HG03060 (cell line): Measurements from ENCODE around the gene PRL.

Experiments
- ATAC-seq: cut with Tn5 transposase; IDR thresholded peaks from one replicate; pipeline ENCODE4 v1.9.1; 2021; ENCODE audit warnings: low read depth, moderate number of reproducible peaks; ENCODE audit not compliant: unreplicated experiment

Gene PRL

GRCh38 chr6:22296067-22296466 is 769 bp downstream of the PRL start:
- no peak for ATAC-seq

GRCh38 chr6:22295145-22295544 is 1.7 kb downstream of the PRL start:
- no peak for ATAC-seq

DNA sequence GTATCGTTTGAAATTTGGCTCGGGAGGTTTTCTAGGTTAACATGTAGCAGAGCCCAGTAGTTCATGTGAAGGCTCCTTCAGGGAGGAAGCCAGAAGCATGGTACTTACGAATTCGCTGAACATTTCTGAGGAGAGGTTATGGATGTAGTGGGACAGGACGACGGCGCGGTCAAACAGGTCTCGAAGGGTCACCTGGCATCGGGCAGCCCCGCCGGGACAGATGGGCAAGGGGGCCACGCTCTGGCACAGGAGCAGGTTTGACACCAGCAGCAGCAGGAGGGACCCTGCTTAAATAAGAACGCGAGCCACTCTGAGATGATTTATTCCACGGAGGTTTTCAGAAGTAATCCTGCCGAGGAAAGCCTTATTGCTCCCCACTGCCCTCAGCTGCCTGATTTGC is 2.5 kb downstream of the PRL start:
- ATAC-seq, result no peak

GRCh38 chr6:22290045-22290444 is 6.8 kb downstream of the PRL start:
- ATAC-seq, result no peak

DNA sequence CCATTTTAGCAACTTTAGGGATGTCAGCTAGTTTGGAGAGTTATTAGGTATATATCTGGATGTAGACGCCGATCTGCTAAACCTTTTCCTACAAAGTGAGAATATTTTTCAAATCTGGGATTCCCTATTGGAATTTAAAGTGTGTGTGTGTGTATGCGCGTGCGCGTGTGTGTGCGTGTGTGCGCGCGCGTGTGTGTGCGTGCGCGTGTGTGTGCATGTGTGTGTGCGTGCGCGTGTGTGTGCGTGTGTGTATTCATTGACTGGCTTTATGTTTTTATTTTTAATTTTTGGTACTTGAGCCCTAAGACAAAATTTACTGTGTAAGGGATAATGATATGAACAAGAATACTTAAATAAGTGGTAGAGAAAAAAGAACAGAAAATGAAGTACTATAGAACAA is 8.1 kb downstream of the PRL start:
- no peak for ATAC-seq

DNA sequence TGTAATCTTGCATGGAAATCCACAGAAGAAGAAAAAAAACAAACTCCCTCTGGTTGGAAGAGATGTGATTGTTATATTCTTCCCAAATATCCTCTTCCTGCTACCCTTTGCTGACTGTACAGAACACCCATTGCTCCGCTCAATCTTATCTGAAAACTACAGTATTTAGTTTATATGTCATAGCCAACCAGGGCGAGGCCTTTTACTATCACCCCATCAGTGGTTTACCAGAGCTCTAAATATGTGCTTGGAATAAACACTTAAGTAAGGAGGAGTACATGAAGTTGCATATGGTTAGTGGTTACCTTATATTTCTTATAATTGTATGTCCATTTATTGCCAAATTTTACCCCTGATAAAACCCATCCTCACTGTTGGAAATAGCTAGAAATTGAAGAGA is 12.2 kb downstream of the PRL start:
- ATAC-seq, result no peak

DNA sequence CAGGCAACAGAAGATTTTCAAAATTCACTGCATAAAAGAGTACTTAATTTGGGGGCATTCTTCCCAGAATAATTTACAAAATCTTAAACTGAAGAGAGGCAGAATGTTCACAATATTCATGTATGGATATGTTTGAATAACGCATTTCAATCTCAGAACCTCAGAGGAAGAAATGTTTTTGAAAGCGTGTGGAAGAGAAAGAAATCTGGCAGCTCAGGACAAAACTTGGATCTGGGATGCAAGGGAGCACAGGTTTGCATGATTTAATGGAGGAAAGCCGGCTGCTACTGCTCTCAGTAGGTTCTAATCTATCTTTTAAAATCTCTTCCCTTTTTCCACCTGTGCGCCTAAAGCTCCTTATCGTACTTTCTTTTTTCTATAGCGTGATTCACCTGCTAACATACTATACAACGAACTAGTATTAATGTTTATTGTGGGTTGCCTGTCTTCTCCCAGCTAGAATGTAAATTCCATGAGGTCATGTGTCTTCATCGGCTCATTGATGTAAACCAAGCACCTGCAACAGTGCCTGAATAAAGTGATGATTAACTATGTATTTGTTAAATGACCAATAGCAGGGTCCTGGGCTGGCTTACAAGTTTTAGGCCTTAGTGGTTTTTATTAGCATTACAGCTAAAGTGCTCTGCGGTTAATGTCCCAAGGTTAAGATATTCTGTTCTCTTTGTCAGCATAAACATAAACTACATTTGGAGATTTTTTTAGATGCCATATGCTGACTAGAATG is 15.3 kb downstream of the PRL start:
- ATAC-seq, result no peak

DNA sequence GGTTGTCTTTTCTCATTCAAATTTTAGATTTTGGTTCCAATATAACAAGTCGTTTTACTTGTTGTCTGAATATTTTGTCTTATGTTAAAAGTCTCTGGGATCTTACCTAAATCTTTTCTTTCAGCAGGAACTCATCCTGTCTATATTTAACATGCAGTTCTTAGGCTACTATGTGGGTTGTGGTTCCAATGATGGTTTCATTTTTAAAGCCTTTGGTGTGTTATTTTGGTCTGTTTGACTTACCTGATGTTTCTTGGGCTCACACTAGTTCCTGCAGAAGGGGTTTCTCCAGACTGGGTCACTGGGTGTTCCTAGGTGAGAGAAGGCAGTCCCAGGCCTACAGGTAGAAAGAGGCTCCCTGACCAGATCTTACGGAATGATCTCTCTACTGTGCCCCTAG is 17.4 kb downstream of the PRL start:
- no peak for ATAC-seq

GRCh38 chr6:22271081-22271480 is 25.8 kb downstream of the PRL start:
- ATAC-seq, result no peak

- no peak for ATAC-seq
Observed at GRCh38 chr6:22263748-22264147, 33.1 kb downstream of the PRL start.

GRCh38 chr6:22254886-22255285 is 42.0 kb downstream of the PRL start:
- ATAC-seq, result no peak

GRCh38 chr6:22253955-22254655 is 42.7 kb downstream of the PRL start:
- no peak for ATAC-seq

GRCh38 chr6:22251348-22251747 is 45.5 kb downstream of the PRL start:
- no peak for ATAC-seq

- ATAC-seq, result no peak
Observed at GRCh38 chr6:22250486-22250885, 46.4 kb downstream of the PRL start.

DNA sequence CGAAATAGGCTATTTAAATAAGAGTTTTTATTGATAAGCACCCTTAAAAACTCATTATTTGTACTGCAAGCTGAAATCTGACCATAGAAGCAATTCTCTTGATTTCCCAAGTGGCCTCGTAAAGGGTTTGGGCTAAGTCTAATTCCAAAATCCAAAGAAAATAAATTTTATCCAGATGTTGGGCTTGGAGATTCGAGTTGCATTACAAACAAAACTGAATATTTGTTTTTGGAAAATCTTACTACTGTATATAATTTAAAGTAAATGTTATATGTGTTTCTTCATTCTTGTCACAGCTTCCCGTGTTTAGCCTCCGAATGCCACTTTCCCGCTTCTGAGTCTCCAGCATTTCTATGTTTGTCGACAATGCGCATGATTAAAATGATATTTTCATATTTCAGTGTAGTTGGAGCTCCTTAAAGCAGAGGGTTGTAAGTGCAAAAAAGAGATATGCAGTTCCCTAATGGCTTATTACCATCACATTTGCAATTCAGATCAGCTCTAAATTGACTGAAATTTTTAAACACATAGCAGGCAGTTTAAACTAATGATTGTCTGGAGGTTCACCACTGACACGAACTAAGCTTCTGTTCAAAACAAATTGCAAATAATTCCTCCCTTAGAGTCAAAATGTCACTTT is 47.0 kb downstream of the PRL start:
- no peak for ATAC-seq

DNA sequence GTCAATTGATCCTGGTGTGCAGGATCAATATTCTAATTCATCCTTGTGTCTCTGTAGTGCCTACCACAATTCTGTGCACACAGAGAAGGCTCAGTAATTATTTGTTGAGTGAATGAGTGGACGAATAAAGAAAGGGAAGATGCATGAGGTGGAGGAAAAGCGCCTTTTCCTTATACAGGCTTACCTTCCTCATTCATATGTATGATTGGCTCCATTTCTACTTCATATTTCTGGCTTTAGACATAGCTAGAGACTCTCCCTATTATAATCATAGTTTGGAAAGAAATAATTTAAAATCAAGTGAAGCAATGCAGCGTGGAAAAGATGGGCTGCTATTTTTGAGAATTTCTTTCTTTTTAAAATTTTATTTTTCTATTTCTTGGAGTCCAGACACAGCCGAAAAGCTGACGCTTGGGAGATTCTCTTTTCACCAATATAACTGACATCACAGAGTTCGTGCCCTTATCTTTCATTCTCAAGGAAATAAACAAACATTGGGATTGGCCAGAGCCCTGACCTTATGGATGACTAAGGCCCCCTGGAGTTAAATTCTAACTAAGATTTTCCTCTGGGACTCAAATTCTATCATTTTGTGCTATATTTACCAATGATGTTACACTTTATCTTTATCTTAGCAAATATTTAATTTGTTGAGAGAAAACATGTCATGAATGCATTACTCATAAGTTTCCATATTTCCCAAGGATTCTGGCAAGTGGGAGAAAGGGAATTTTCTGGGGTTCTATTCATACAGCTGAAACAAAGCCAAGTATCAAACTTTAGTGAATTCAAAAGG is 48.1 kb downstream of the PRL start:
- no peak for ATAC-seq

- ATAC-seq, result no peak
Observed at GRCh38 chr6:22247916-22248482, 48.8 kb downstream of the PRL start.

DNA sequence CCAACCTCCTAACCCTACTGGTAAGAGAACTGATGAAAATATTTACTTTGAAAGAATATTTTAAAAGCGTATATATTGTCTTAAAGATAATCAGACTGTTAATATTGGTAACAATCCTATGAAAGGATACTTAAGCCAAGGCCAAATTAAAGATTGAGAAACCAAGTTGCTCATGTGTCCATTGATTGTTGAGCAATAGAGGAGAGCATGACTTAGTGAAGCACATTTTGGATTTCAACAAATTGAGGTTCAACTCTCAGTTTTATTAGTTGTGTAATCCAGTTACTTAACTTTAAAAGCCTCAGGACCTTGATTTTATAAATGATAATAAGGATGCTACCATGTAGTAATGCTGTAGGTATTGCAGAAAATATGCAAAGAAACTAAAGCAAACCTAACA is 56.8 kb downstream of the PRL start:
- ATAC-seq, result no peak

DNA sequence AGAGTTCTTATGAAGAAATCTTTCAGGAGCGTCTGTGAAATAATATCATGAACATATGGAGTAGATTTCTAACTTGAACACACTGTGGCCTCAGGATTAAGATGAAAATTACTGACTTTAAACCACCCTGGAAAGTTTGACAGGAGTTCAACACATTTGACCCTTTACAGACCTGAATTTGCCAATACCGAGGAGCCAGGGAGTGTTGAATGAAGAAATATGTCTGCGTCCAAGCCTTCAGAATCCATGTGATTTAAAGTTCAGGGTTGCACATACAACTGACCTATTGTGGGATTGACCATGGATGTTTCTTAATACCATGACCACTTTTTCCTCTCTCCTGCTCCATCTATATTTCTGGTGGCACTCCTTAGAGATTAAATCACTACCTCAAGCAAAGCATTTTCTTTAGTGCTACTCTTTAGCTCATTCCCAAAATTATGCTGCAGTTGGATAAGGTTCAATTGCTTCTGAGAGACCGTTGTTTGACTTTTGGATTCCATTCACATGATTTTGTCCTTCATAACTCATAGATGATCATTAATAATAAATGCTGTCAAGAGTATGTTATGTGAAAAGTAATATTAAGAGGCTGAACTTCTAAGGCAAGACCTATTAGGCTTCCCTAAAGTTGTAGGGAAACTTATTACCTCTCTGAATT is 57.4 kb downstream of the PRL start:
- ATAC-seq, result no peak

DNA sequence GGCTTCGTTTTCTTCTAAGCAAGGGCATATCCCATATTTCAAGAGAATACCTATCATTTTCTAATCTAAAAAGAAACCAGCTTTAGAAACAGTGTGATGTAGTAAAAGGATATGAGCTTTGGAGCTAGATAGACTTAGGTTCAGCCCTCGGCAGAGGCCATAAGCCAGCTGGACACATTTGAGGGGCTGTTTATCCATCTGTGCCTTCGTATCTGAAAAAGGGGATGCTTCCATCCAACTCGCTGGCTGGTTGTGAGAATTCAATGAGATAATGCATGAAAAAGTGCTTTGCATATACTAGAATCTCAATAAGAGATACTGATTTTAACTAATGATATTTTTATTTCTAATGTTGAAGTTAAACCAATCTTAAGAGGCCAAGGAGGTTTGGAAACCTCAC is 58.0 kb downstream of the PRL start:
- ATAC-seq, result no peak
